ENCODE results near the gene CCP110. TPM values are rescaled to one million over a fixed set of nuclear protein-coding genes. Genes with fewer than 3 reads are reported as not detected.

Gene CCP110, protein sequence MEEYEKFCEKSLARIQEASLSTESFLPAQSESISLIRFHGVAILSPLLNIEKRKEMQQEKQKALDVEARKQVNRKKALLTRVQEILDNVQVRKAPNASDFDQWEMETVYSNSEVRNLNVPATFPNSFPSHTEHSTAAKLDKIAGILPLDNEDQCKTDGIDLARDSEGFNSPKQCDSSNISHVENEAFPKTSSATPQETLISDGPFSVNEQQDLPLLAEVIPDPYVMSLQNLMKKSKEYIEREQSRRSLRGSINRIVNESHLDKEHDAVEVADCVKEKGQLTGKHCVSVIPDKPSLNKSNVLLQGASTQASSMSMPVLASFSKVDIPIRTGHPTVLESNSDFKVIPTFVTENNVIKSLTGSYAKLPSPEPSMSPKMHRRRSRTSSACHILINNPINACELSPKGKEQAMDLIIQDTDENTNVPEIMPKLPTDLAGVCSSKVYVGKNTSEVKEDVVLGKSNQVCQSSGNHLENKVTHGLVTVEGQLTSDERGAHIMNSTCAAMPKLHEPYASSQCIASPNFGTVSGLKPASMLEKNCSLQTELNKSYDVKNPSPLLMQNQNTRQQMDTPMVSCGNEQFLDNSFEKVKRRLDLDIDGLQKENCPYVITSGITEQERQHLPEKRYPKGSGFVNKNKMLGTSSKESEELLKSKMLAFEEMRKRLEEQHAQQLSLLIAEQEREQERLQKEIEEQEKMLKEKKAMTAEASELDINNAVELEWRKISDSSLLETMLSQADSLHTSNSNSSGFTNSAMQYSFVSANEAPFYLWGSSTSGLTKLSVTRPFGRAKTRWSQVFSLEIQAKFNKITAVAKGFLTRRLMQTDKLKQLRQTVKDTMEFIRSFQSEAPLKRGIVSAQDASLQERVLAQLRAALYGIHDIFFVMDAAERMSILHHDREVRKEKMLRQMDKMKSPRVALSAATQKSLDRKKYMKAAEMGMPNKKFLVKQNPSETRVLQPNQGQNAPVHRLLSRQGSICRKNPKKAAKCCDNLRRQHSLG
- 2.3 and 5.2 TPM in 2 replicates for total RNA-seq

DNA sequence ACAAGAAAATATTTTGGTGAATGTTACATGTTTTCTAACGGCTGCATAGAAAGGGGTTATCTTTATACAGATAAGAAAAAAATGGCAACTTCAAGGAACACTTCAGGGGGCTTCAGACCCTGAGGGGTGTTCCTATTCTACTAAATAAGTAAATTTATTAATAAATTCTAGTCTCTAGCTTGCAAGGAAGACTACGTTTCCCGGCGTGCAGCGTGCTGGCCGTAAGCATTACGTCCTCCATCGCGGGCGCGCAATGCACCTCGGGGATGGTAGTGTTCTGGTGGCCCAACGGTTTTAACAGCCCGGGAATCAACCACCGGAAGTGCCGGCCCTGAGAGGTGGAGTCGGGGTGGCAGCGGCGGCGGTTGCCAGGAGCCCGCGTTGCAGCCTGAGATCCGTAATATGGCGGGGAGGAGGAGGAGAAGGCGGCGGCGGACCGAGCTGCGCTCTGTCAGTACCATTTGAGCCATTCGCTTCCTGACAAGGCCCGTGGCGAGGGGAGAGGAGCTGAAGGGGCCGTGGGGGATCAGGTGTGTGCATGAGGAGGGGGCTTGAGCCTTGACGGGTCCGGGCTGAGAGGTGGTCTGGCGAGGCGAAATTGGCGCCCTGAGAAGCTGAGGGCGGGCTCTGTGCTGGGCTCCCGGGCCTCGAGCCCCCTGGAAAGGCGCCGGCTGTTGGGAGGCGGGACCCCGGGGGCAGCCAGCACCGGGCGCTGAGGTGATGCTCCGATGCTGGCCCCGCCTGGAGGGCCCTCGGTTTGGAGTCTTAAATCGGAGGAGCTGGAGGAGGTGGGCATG is at the start of gene CCP110:
TSS of gene CCP110 (plus strand) at position 384 of the 797 bp plus-strand sequence. CDS start 3,940 bp downstream, outside the sequence.

DNA sequence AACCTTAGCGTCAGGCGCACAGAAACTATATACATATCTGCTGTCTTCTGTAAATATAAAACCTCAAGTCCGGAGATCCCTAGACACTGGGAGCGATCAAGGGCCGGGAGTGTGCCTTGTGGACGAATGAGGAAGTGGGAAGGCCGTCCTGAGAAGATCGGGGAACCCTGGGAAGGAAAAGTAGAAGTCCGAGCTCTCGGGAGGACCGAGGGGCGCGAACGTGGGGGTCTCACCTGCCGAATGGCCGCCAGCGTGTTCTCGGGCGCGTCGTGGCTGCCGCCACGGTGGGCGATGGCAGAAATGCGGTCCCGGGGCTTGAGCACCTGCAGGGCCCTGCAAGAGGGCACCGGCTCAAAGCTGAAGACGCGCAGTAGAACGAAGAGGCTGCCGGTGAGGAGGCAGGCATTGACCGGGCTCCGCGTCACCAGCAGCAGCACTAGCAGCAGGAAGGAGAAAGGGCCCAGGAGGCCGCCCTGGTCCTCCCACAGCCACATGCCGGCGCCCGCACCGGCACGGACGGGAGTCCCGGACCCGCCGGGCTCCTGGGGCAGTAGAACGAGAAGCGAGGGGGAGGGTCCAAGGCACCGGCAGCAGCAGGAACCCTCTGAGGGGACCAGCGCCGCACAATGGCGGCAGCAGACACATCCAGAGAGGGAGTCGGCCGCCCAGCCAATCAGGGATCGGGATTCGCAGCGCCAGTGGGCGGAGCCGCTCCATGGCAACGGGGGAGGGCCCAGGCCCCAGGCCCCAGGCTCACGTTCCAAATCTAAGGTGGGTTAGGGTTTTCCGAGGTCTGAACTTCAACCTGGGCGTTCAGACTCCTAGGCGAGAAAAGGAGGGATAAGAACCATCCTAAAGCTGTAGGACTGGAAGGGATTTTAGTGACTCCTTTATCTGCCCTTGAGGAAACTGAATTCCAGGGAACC is 2.0 kb upstream of the CCP110 start, which contains the start of gene GDE1:
TSS of gene GDE1 (minus strand) at position 628 of the 926 bp plus-strand sequence. CDS start at position 494, 134 bp downstream.

DNA sequence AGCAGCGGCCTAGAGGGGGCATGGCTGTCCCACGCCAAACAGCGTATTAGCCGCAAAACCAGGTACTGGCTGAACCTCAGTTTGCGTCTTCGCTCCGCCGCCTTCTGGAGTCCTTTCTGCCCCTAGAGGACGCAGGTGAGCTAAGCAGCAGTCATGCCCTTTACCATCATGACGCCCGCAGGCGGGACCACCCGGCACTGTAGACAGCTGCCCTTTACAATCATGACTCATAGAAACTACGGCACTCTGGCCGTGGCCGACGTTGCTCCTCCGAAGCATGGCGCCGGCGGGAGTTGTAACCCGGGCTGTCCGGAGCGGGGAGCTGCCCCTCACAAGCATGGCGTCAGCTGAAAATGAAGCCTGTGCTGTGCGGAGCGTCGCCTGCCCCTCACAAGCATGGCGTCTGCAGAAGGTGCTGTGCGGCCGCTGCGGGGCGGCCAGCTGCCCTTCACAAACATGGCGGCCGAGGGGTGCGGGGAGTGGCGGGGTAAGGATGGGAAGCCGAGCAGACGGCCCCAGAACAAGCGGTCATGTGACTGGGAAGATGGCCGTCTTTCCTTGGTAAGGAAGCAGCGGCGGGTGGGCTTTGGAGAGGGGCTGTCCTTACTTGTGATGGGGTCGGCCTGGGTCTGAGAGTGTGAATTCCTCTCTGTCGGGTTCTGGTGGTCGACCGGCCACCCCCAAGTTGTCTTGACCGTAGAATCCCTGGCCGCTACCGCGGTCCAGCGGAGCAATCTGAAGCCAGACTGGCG is 31.6 kb downstream of the CCP110 start, which contains the start of gene VPS35L:
TSS of gene VPS35L (plus strand) at position 518 of the 752 bp plus-strand sequence. CDS start at position 545, 27 bp downstream.

Other genes starting within 250 kb of the CCP110 start
- gene CLEC19A, start 238.2 kb upstream of the CCP110 start, total RNA-seq, result not detected in 2 replicates
- gene TMC5, start 106.1 kb upstream of the CCP110 start, total RNA-seq, result not detected in 2 replicates
- 37.4 and 53.8 TPM in 2 replicates for gene GDE1, start 1.8 kb upstream of the CCP110 start, total RNA-seq
- 36.6 and 45.2 TPM in 2 replicates for gene VPS35L, start 31.8 kb downstream of the CCP110 start, total RNA-seq
- 6.0 and 8.8 TPM in 2 replicates for gene KNOP1, start 194.3 kb downstream of the CCP110 start, total RNA-seq
- 9.6 and 15.6 TPM in 2 replicates for gene IQCK, start 194.3 kb downstream of the CCP110 start, total RNA-seq

Measured in cardiac atrium fibroblast (primary cell).